Kasumi-1 (cell line): ENCODE measurements around the gene DSCAM.

ENCODE experiments used
- DNase-seq, 2 experiments: peaks; one replicate each; lab custom pipeline; 2025; lab: John Stamatoyannopoulos, UW

Gene DSCAM

DNA sequence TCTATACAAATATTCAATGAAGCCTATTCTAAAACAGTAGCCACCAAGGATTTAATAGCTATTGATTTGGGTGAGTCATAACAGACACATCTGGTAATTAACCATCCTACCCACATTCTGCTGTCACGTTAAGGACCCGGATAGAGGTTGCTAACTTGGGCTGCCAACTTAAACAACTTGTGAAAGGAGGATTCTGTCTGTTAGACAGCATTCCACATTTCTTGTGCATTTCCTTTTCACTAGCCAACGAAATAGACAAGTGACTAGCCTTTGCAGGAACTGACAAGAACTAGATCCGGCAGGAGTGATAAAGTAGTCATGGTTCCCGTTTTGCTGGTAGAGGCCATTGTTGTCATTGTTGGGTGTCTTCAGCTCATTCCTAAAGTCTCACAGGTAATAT is 9.5 kb downstream of the DSCAM start:
- DNase-seq: no peak

GRCh38 chr21:40835184-40835694 is 11.7 kb downstream of the DSCAM start:
- no peak for DNase-seq

DNA sequence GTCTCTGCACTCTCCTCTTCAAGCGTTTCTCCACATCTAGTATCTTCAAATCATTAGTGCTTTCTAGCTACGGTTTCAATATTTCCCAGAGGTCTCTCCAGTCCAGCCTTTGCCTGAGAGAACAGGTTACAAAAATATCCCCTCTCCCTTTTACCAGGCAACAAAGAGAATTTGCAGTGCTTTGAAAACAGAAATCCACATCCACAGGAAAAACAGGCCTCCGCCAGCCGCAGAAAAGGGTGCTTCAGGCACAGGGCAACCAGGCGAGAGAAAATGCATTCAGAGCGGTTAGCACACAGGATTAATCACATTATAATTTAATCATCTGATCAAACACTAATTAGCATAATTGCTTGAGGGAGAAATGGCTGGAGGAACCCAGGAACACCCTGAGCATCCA is 13.8 kb downstream of the DSCAM start:
- no peak for DNase-seq

- no peak for DNase-seq
Observed at GRCh38 chr21:40832316-40832715, 14.6 kb downstream of the DSCAM start.

GRCh38 chr21:40830836-40831235 is 16.1 kb downstream of the DSCAM start:
- DNase-seq: no peak

DNA sequence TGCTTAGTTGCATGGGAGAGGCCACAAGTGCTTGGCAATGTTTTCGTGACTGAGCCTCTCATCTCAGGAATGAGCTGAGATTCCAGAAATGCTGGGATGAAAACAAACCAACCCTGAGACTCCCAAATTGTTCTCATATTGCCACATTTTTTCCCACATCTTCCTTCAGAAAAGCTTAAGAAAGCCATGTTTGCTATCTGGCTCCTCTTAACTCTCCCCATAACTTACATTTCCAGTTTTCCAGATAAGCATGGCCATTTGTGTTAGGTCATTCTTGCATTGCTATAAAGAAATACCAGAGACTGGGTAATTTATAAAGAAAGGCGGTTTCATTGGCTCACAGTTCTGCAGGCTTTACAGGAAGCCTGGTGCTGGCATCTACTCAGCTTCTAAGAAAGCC is 17.2 kb downstream of the DSCAM start:
- DNase-seq: no peak

DNA sequence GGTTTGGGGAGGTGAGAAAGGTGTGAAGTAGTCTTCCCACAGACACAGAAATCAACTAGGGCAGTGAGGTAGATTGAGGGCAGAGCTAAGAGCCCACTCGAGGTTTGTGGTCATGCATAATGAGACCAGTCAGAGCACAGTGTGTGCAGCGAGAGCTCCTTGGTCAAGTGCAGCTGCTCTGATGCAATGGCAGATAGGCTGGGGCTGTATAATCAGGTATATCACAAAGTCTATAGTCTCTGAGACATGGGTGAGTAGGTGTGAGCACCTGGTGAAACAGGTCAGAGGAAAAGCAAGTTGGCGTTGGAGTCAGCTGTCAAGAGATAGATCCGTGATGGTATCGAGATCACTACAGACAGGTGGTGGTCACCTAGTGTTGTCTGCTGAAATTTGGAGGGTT is 17.6 kb downstream of the DSCAM start:
- DNase-seq: no peak

DNA sequence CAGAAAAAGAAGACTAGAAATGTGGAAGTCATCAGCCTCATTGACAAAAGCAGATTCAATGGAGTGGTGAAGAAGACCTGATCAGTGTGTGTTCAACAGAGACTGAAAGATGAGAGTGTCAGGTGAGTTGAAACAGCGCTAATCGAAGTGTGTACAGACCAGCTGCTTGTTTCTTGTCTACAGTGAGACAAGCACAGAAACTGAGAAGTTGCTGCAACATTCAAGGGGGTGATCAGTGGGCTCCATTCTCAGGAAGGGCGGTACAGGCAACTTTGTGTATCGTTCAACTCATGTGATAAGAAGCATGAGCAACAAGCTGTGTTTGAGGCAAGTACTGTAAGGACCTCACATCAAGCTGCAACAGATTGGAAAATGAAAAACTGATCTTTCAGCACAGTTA is 19.4 kb downstream of the DSCAM start:
- DNase-seq: no peak

- no peak for DNase-seq
Observed at GRCh38 chr21:40819071-40819900, 27.7 kb downstream of the DSCAM start.

DNA sequence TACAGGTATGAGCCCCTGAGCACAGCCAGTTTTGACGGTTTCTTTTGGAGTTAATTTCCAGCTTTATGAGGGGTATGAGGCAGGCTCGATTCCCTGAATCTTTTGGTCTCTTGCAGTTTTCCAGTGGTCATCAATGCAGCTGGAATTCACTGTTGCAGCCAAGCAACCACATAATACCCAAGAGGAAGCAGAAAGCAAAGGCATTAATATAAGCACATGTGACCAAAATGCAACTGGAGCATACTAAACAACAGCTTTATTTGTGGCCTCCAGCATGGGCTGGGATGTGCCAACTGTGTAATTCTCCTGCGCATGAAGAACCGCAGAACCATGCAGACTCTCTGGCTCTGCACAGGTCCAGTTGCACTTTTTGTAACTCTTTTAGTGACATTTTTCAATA is 33.0 kb downstream of the DSCAM start:
- no peak for DNase-seq

DNA sequence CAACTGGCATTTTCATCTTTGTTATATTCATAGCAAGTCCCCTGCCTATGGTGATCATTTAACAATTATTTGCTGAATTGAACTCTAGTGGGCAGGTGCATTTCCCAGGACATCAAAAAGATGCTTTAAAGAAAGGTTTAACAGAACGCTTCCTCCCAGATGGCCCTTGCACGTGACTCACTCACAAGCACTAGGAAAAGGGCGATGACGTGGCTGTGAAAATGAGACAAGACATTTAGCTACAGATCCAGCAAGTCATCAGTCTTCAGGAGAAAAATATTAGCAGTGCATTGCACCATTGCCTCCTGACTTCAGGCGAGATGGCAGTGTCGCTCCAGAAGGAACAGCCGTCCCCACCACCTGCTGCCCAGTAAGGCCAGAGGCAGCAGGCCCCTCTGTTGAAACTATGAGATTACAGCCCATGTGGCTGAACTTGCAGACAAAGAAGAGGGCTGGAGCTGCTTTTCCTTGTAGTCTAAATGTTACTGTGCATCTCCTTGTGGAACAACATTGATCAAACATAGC is 37.2 kb downstream of the DSCAM start:
- DNase-seq: no peak

DNA sequence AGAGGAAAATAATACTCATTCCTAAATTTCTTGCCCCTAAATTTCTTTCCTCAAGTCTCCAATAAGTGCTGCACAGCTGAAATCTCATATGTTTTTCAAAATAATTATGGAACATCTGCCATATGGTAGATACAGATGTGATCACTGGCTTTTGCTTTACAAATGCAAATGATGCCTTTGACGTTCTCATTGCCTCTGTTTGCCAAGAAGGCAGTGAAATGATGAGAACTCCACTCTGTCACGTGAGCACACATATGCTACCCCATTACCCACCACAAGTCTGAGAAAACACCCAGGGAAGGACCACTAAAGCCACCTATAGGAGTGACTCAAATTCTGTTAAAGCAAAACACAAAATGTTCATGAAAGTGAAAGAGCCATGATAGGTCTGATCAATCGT is 43.9 kb downstream of the DSCAM start:
- no peak for DNase-seq

DNA sequence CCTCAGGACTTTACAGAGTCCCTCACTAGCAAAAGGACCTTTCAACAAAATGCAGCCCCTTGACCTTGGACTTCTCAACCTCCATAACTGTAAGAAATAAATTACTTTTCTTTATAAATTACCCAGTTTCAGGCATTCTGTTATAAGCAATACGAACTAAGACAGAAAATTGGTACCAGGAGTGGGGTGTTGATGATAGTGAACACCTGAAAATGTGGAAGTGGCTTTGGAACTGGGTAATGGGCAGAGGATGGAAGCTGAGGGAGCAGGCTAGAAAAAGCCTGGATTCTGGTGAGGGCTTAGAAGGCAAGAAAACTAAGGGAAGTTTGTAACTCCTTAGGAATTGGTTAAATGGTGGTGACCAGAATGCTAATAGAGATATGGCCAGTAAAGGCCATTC is 46.8 kb downstream of the DSCAM start:
- DNase-seq: no peak

DNA sequence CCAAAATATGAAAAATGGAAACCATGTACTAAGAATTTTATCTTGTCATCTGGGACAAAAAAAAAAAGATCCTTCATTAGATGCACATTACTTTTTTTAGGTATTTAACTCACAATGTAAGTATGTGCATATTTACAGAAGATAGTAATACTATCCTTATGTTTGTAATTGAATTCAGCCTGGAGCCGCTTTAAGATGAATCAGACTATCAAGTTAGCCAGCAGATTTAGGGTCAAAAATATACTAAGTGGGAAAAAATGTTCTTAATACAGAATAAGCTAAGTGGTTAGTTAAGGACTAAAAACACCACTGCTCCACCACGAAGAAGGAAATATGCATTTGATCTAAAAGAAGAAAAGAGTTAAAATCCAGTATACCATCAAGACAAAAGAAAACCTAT is 49.1 kb downstream of the DSCAM start:
- DNase-seq: no peak

- DNase-seq: no peak
Observed at GRCh38 chr21:40797410-40797809, 49.5 kb downstream of the DSCAM start.

DNA sequence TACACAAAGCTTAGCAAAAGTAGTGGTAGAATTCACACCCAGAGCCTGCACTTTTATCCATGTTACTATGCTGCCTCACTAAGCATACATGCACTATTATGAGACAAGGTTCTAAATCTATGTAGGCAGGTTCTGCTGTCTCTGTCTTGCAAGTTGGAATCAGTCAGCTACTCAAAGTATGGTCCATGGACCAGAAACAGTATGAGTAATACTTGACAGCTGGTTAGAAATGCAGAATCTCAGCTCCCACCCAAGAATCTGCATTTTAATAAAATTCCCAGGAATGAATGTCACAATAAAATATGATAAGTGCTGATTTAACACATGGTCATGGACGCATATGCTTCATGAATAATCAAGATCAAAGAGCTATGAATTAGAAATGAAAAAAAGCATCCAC is 50.5 kb downstream of the DSCAM start:
- DNase-seq: no peak

GRCh38 chr21:40795313-40795712 is 51.6 kb downstream of the DSCAM start:
- no peak for DNase-seq

- DNase-seq: no peak
Observed at GRCh38 chr21:40792691-40793456, 54.1 kb downstream of the DSCAM start.

GRCh38 chr21:40788635-40789034 is 58.3 kb downstream of the DSCAM start:
- DNase-seq: no peak

DNA sequence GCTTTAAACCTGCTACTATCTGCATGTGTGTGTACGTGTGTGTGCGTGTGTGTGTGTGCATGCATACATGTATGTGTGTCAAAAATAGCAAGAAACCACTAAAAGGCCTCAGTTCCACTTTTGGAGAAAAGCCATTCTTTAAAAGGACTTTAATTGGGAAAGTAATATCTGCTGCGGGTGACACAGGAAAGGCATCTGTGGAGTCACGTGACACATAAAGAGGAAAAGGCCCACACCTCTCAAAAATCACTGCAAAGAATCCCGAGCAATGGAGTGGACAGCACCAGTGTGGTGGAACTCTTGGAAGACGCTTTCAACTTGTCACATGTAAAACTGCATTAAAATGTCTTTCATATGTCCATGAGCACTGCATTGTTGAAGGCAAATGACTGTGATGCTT is 63.6 kb downstream of the DSCAM start:
- no peak for DNase-seq

DNA sequence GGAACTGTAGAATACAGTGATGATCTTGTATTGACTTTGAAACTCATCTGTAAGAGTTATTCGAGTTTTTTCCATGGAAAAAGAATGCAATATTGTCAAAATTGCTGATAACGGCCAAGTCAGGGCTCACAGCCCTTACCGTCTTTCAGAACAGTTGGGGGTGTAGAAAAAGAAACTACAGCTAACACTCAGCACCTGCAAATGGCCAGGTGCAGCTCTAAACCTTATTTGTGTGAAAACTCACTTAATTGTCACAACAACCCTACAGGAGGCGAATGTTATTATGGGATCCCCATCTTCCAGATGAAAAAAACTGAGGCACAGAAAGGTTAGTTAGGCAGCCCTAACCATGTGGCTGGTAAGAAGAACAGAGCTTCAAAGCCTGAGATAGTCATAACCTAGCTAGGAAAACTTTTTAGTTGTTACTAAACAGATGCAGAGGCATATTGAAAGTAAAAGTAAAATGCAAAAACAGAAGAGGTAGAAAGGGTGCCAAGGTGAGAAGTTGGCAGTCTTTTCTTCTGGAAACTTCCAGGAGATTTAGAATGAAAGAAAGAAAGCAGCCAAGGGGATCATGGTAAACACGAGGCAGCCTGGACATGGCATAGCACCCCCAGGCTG is 76.4 kb downstream of the DSCAM start:
- DNase-seq: no peak

GRCh38 chr21:40769231-40769630 is 77.7 kb downstream of the DSCAM start:
- DNase-seq: no peak

DNA sequence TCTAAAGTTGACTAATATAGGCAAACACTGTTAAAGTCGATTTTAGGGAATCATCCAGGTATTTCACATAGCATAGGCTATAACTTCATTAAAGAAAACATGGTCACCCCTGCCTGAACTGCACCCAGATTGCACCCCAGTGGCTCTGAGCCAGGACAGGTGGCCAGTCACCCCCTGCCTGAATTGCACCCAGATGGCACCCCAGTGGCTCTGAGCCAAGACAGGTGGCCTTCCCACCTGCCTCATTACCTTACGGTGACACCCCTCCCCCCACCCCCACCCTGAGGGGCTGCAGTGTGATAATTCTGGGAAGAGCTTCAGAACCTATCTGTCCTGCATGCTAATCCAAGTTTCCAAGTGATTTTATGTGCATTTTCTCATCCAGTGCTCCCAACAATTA is 78.9 kb downstream of the DSCAM start:
- no peak for DNase-seq
